CD4-positive, alpha-beta T cell (primary cell): ENCODE measurements around the gene PKD2. TPM values are rescaled to one million over a fixed set of nuclear protein-coding genes. Genes with fewer than 3 reads are reported as not detected.

ENCODE experiments used
- ATAC-seq: fragments of 200-7000 bp; cut with Tn5 transposase; one replicate; pipeline ENCODE4 v1.10.0; 2022; ENCODE audit warnings: mild to moderate bottlenecking; ENCODE audit not compliant: poor library complexity
- CTCF ChIA-PET: fragments of 350-600 bp; sonication (Branson Sonifier 250); formaldehyde crosslinking; loops from one replicate; lab custom pipeline; 2021; ENCODE audit warnings: antibody characterized with exemption, inconsistent platforms; lab: Charles Lee
- POLR2A ChIA-PET: fragments of 350-600 bp; sonication (Branson Sonifier 250); formaldehyde crosslinking; loops from one replicate; lab custom pipeline; 2021; ENCODE audit warnings: antibody characterized with exemption, inconsistent platforms; lab: Charles Lee
- DNase-seq, 14 experiments: peaks; one replicate each; pipeline ENCODE4 v3.0.0-alpha.2; 2013 to 2020; ENCODE audit warnings: mixed read lengths in 2 of 14
- H3K27ac ChIP-seq, 2 donors: one replicate each; pipeline versions ENCODE4 v1.5.1 to v1.7.0; 2013; ENCODE audit warnings: low read length in 2 of 2, low read depth in 1 of 2, mild to moderate bottlenecking in 1 of 2
- H3K27me3 ChIP-seq, 2 experiments: 1 replicate in 1 of 2; 2 replicates in 1 of 2; pipeline versions ENCODE4 v1.6.1 to v1.7.0; 2013; ENCODE audit warnings: low read length in 2 of 2, control low read depth in 1 of 2, mild to moderate bottlenecking in 1 of 2, moderate library complexity in 1 of 2; ENCODE audit not compliant: insufficient read depth in 2 of 2, control insufficient read depth in 1 of 2
- H3K36me3 ChIP-seq: one replicate; pipeline ENCODE4 v1.6.1; 2013; ENCODE audit warnings: low read length, control low read depth; ENCODE audit not compliant: insufficient read depth
- H3K4me1 ChIP-seq: one replicate; pipeline ENCODE4 v1.6.1; 2013; ENCODE audit warnings: low read length, control low read depth; ENCODE audit not compliant: insufficient read depth
- H3K4me3 ChIP-seq: one replicate; pipeline ENCODE4 v1.5.1; 2013; ENCODE audit warnings: mild to moderate bottlenecking, low read length, moderate library complexity
- H3K9me3 ChIP-seq, 2 experiments: 1 replicate in 1 of 2; 2 replicates in 1 of 2; pipeline versions ENCODE4 v1.6.1 to v1.7.0; 2013; ENCODE audit warnings: low read length in 2 of 2, mild to moderate bottlenecking in 2 of 2, control low read depth in 1 of 2, moderate library complexity in 1 of 2; ENCODE audit not compliant: control insufficient read depth in 1 of 2, insufficient read depth in 1 of 2
- H3K27ac Mint-ChIP-seq: one replicate; pipeline ENCODE4 v1.8.0; 2020; ENCODE audit warnings: mixed read lengths
- H3K27me3 Mint-ChIP-seq: one replicate; pipeline ENCODE4 v1.8.0; 2021; ENCODE audit warnings: mixed read lengths
- H3K36me3 Mint-ChIP-seq: one replicate; pipeline ENCODE4 v1.8.0; 2021; ENCODE audit warnings: low read depth, mixed read lengths
- H3K4me1 Mint-ChIP-seq: one replicate; pipeline ENCODE4 v1.8.0; 2021; ENCODE audit warnings: low read depth, mixed read lengths
- H3K4me3 Mint-ChIP-seq: one replicate; pipeline ENCODE4 v1.8.0; 2020; ENCODE audit warnings: mild to moderate bottlenecking, mixed read lengths
- H3K9me3 Mint-ChIP-seq: one replicate; pipeline ENCODE4 v1.8.0; 2020; ENCODE audit warnings: mixed read lengths
- CTCF ChIP-seq: fragments of 200-600 bp; IDR thresholded peaks from one replicate; pipeline ENCODE4 v1.8.0; 2022; ENCODE audit warnings: antibody characterized with exemption, mild to moderate bottlenecking
- intact Hi-C, 2 experiments: fragments of 100-400 bp; cut with DNase I in 1 of 2; cut with micrococcal nuclease in 1 of 2; formaldehyde crosslinking; loops; one replicate each; pipeline versions ENCODE4 v1.15.1 to v1.9.0; 2023 to 2025; cut with DNase I, micrococcal nuclease
- total RNA-seq, 174 experiments: library from RNA in 2 of 174; stranded (reverse) in 2 of 174; gene quantifications; one replicate each; pipeline ENCODE4 v1.2.3 and lab custom pipeline; 2021 to 2026

PKD2 gene
- total RNA-seq, 2 experiments from 2014 or later = 4.1 to 4.3 TPM

DNA sequence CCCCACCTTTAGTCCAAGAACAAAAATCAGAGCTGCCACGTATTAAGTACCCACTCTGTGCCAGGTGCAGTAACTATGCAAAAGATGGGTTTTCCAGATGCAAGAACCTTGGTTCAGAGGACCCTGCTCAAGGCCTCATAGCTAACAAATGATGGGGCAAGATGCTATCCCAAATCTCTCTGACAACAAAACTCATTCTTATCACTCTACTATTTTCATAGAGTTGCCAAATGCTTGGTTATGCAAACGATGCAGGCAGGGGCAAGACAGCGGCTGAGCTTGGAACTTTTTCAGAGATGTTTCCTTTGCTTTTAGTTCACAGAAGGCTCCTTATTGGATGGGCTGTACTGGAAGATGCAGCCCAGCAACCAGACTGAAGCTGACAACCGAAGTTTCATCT is 30.5 kb downstream of the PKD2 start:
- ChIA-PET POLR2A (no interaction called here), CTCF (interaction anchor here (1.4 kb wide), 1 partner anchor 174 kb away, joined by 5 read pairs; no protein-coding TSS in a partner anchor)
- ATAC-seq = no peak
- Histone ChIP-seq H3K9me3 (no peaks in the 10 kb centered on the region), H3K27me3 (no peaks in the 10 kb centered on the region), H3K27ac (no peak overlapping the region), H3K36me3 (peaks cover 35% of the 10 kb centered on the region), H3K4me1 (no peaks in the 10 kb centered on the region), H3K4me3 (no peak overlapping the region)
- no peaks in the 10 kb centered on the region for H3K4me1 Mint-ChIP-seq
- no peak for TF ChIP-seq CTCF
- H3K27me3 Mint-ChIP-seq = no peaks in the 10 kb centered on the region
- DNase-seq = no peak
- H3K4me3 Mint-ChIP-seq = no peak overlapping the region
- intact Hi-C loops = no loop called here
- peaks cover 43% of the 10 kb centered on the region for H3K36me3 Mint-ChIP-seq
- H3K9me3 Mint-ChIP-seq = no peaks in the 10 kb centered on the region
- no peak overlapping the region for H3K27ac Mint-ChIP-seq

GRCh38 chr4:88040707-88041106 is 33.3 kb downstream of the PKD2 start:
- H3K4me3 Mint-ChIP-seq = no peak overlapping the region
- peaks cover 42% of the 10 kb centered on the region for H3K36me3 ChIP-seq
- H3K9me3 ChIP-seq = no peaks in the 10 kb centered on the region
- no peak for ATAC-seq
- no peaks in the 10 kb centered on the region for H3K4me1 ChIP-seq
- ChIA-PET CTCF (no interaction called here), POLR2A (no interaction called here)
- no peak overlapping the region for H3K27ac ChIP-seq
- no peaks in the 10 kb centered on the region for H3K4me1 Mint-ChIP-seq
- H3K27me3 Mint-ChIP-seq = no peaks in the 10 kb centered on the region
- no peak overlapping the region for H3K4me3 ChIP-seq
- no peaks in the 10 kb centered on the region for H3K27me3 ChIP-seq
- H3K9me3 Mint-ChIP-seq = no peaks in the 10 kb centered on the region
- no peak for TF ChIP-seq CTCF
- no peak for DNase-seq
- intact Hi-C loops = no loop called here
- no peak overlapping the region for H3K27ac Mint-ChIP-seq
- H3K36me3 Mint-ChIP-seq = peaks cover 48% of the 10 kb centered on the region

GRCh38 chr4:88041626-88042025 is 34.2 kb downstream of the PKD2 start:
- no peak overlapping the region for H3K4me3 Mint-ChIP-seq
- DNase-seq (no peak), ATAC-seq (no peak)
- POLR2A ChIA-PET = no interaction called here
- no peaks in the 10 kb centered on the region for H3K9me3 Mint-ChIP-seq
- Histone ChIP-seq H3K4me3 (no peak overlapping the region), H3K36me3 (peaks cover 35% of the 10 kb centered on the region), H3K27ac (no peak overlapping the region), H3K4me1 (no peaks in the 10 kb centered on the region), H3K9me3 (no peaks in the 10 kb centered on the region), H3K27me3 (no peaks in the 10 kb centered on the region)
- CTCF ChIA-PET = no interaction called here
- no peaks in the 10 kb centered on the region for H3K27me3 Mint-ChIP-seq
- no peaks in the 10 kb centered on the region for H3K4me1 Mint-ChIP-seq
- intact Hi-C loops = no loop called here
- peaks cover 46% of the 10 kb centered on the region for H3K36me3 Mint-ChIP-seq
- H3K27ac Mint-ChIP-seq = no peak overlapping the region
- TF ChIP-seq CTCF = no peak
